K562 (cell line): ENCODE results near the gene INHBC. TPM values are rescaled to one million over a fixed set of nuclear protein-coding genes. Genes with fewer than 3 reads are reported as not detected.

Source experiments
- ATAC-seq: fragments of 200-7000 bp; cut with Tn5 transposase; 3 replicates; pipeline ENCODE4 v1.9.1; 2020; ENCODE audit warnings: moderate library complexity
- BruUV-seq: library from RNA; stranded (reverse); fragments of 400-500 nt; replicated peaks from 2 replicates; lab custom pipeline; 2021; lab: Mats Ljungman, UMichigan
- CTCF ChIA-PET: fragments of 300-600 bp; formaldehyde crosslinking; extraction: SDS; loops from one replicate; lab custom pipeline; 2021; ENCODE audit warnings: low intra/inter-chr PET ratio; lab: Yijun Ruan, JAX
- POLR2A ChIA-PET: fragments of 300-600, 350-650 bp; sonication (Branson Sonifier 250); formaldehyde crosslinking; extraction: SDS; loops from one replicate; lab custom pipeline; 2021; ENCODE audit warnings: antibody characterized with exemption, inconsistent platforms; lab: Yijun Ruan, JAX
- DNase-seq, 4 experiments: peaks; one replicate each; pipeline versions ENCODE4 v3.0.0 to v3.0.0-alpha.2; 2011 to 2018; ENCODE audit warnings: low spot score in 3 of 4, mixed read lengths in 3 of 4; ENCODE audit errors: extremely low read depth in 1 of 4
- FAIRE-seq: peaks from 2 replicates; lab custom pipeline; 2011; peaks lifted over from hg19 to GRCh38; lab: Jason Lieb, UNC
- H2AFZ ChIP-seq: 2 replicates; pipeline ENCODE4 v1.6.0; 2011; ENCODE audit warnings: low read depth, low read length, control low read depth, inconsistent platforms
- H3K27ac ChIP-seq: fragments of 200-600 bp; 3 replicates; pipeline ENCODE4 v1.8.0; 2011; ENCODE audit warnings: low read depth, mild to moderate bottlenecking, control low read depth, inconsistent platforms, low read length, moderate library complexity, mixed read lengths; ENCODE audit errors: extremely low read depth
- H3K27me3 ChIP-seq, 2 experiments: fragments of 300-600 bp in 1 of 2; 2 replicates in 1 of 2; 3 replicates in 1 of 2; pipeline versions ENCODE4 v1.6.0 to v1.8.0; 2011; ENCODE audit warnings: inconsistent platforms in 2 of 2, low read length in 2 of 2, mild to moderate bottlenecking in 1 of 2, mixed read lengths in 1 of 2, moderate library complexity in 1 of 2; ENCODE audit not compliant: control insufficient read depth in 2 of 2, insufficient read depth in 2 of 2
- H3K36me3 ChIP-seq: fragments of 300-600 bp; 3 replicates; pipeline ENCODE4 v1.8.0; 2011; ENCODE audit warnings: mild to moderate bottlenecking, low read length, inconsistent platforms; ENCODE audit not compliant: control insufficient read depth, insufficient read depth
- H3K4me1 ChIP-seq, 2 experiments: fragments of 200-600 bp in 1 of 2; replicated peaks in 1 of 2; 2 replicates in 1 of 2; 3 replicates in 1 of 2; pipeline versions ENCODE4 v1.5.1 to v1.8.0; 2011; ENCODE audit warnings: inconsistent platforms in 2 of 2, low read length in 2 of 2, mild to moderate bottlenecking in 1 of 2, mixed read lengths in 1 of 2, moderate library complexity in 1 of 2; ENCODE audit not compliant: control insufficient read depth in 2 of 2, insufficient read depth in 2 of 2
- H3K4me2 ChIP-seq: 2 replicates; pipeline ENCODE4 v1.6.1; 2011; ENCODE audit warnings: low read length, control low read depth, inconsistent platforms, mixed read lengths; ENCODE audit not compliant: insufficient read depth
- H3K4me3 ChIP-seq: fragments of 200-600 bp; sonication (generic), shearing (Covaris generic); 2 replicates; pipeline ENCODE4 v1.5.1; 2016; ENCODE audit warnings: control low read depth, inconsistent platforms
- H3K79me2 ChIP-seq: fragments of 200-600 bp; 3 replicates; pipeline ENCODE4 v1.8.0; 2011; ENCODE audit warnings: low read length, inconsistent platforms; ENCODE audit not compliant: control insufficient read depth, insufficient read depth
- H3K9ac ChIP-seq, 2 experiments: 2 replicates each; pipeline versions ENCODE4 v1.6.0 to v1.6.1; 2011; ENCODE audit warnings: low read depth in 2 of 2, low read length in 2 of 2, control low read depth in 1 of 2, inconsistent platforms in 1 of 2, mild to moderate bottlenecking in 1 of 2, mixed read lengths in 1 of 2; ENCODE audit not compliant: insufficient read depth in 1 of 2
- H3K9me1 ChIP-seq: one replicate; pipeline ENCODE4 v1.6.0; 2011; ENCODE audit warnings: inconsistent platforms, mild to moderate bottlenecking, low read length, moderate library complexity; ENCODE audit not compliant: control insufficient read depth, insufficient read depth
- H3K9me3 ChIP-seq: replicated peaks from 2 replicates; pipeline ENCODE4 v1.5.1; 2011; ENCODE audit warnings: low read depth, low read length, inconsistent platforms; ENCODE audit not compliant: control insufficient read depth, insufficient read depth
- H4K20me1 ChIP-seq: replicated peaks from 2 replicates; pipeline ENCODE4 v1.6.1; 2011; ENCODE audit warnings: low read length, inconsistent platforms, mixed read lengths; ENCODE audit not compliant: control insufficient read depth, insufficient read depth
- CBX8 ChIP-seq: fragments of 200-600 bp; sonication (generic); IDR thresholded peaks from 2 replicates; pipeline ENCODE4 v1.6.1; 2012; ENCODE audit warnings: borderline replicate concordance, mixed run types, low read depth, mild to moderate bottlenecking, moderate library complexity, mixed read lengths, low read length, control low read depth, inconsistent platforms; ENCODE audit not compliant: poor library complexity, severe bottlenecking; ENCODE audit errors: extremely low read depth
- DLX4 ChIP-seq: fragments of 250-450 bp; sonication (Bioruptor Pico); IDR thresholded peaks from 2 replicates; pipeline ENCODE4 v1.6.1; 2021; ENCODE audit warnings: mild to moderate bottlenecking
- ETV1 ChIP-seq: fragments of 450-650 bp; conservative IDR thresholded peaks from 2 replicates; pipeline ENCODE4 v1.6.1; 2016; ENCODE audit warnings: missing genetic modification characterization, control low read depth, low read depth, missing compliant biosample characterization
- GABPA ChIP-seq: fragments of 200-800 bp; sonication (Bioruptor generic); conservative IDR thresholded peaks from 2 replicates; pipeline ENCODE4 v1.6.1; 2016; ENCODE audit warnings: low read depth, missing genetic modification characterization, missing compliant biosample characterization
- LCOR ChIP-seq: sonication (generic); formaldehyde crosslinking; IDR thresholded peaks from 2 replicates; pipeline ENCODE4 v1.8.0; 2022; ENCODE audit warnings: mild to moderate bottlenecking, missing genetic modification reagents
- MEF2D ChIP-seq: conservative IDR thresholded peaks from 2 replicates; pipeline ENCODE4 v1.6.1; 2016; ENCODE audit warnings: low read depth, missing genetic modification characterization, missing compliant biosample characterization
- PRMT5 ChIP-seq: sonication (generic); formaldehyde crosslinking; IDR thresholded peaks from 2 replicates; pipeline ENCODE4 v1.5.0; 2020; ENCODE audit warnings: missing genetic modification reagents
- RBBP5 ChIP-seq: fragments of 200-600 bp; sonication (generic); IDR thresholded peaks from 2 replicates; pipeline ENCODE4 v1.6.1; 2012; ENCODE audit warnings: borderline replicate concordance, mild to moderate bottlenecking, low read length, control low read depth, inconsistent platforms; ENCODE audit not compliant: insufficient read depth, poor library complexity, severe bottlenecking
- TFE3 ChIP-seq: fragments of 450-650 bp; formaldehyde crosslinking; IDR thresholded peaks from 2 replicates; pipeline ENCODE4 v1.4.0; 2020; ENCODE audit warnings: mild to moderate bottlenecking, mixed read lengths
- in situ Hi-C: fragments of 300-500 bp; cut with MboI; formaldehyde crosslinking; loops from 4 replicates; pipeline ENCODE4 v1.15.0; 2018; ENCODE audit warnings: inconsistent platforms, mixed read lengths
- intact Hi-C: fragments of 100-400 bp; cut with micrococcal nuclease; formaldehyde crosslinking; loops from 2 replicates; pipeline ENCODE4 v1.14.2; 2022
- polyA plus RNA-seq, 8 experiments: library from polyadenylated mRNA; depleted of rRNA in 4 of 8; stranded (reverse) in 5 of 8; unstranded in 3 of 8; fragments of >200 nt; fragmentation: Nextera tagmentation in 2 of 8; fragmentation: Illumina TruSeq in 1 of 8; extraction: Ambion mirVana in 2 of 8; extraction: Trizol in 1 of 8; gene quantifications; 2 replicates each; pipeline versions ENCODE4 v1.2.1 to v1.2.3, GENCODE V29; 2011 to 2014; ENCODE audit warnings: inconsistent platforms in 1 of 8, missing spikeins in 1 of 8
- total RNA-seq, 7 experiments: library from RNA; depleted of rRNA in 6 of 7; stranded (reverse); fragments of >200 nt in 6 of 7; fragmentation: Illumina TruSeq in 2 of 7; extraction: Trizol in 2 of 7; gene quantifications; 2 replicates each; pipeline versions ENCODE4 v1.2.1 to v1.2.3, GENCODE V29; 2011 to 2021; ENCODE audit warnings: low replicate concordance in 1 of 7
- TF ChIP-seq, protein P1 (sequence below): fragments of 250-450 bp; sonication (Bioruptor Pico); IDR thresholded peaks from 2 replicates; pipeline ENCODE4 v1.5.0; 2021; ENCODE audit warnings: mild to moderate bottlenecking, borderline replicate concordance
- TF ChIP-seq, protein P2 (sequence below), 2 experiments: fragments of 450-650 bp; IDR thresholded peaks; 2 replicates each; pipeline ENCODE4 v1.6.1; 2016

INHBC gene
- total and polyA plus RNA-seq, 9 of the 15 experiments (the other 6 are each of a cell fraction or from before 2014, with no cell fraction given) = 0.07 to 0.24 (median 0.15) TPM; not detected in 4

GRCh38 chr12:57485695-57486094, 51.1 kb downstream of the INHBC start:
- H2AFZ ChIP-seq = no peak overlapping the region

More at GRCh38 chr12:57485695-57486094, 51.1 kb downstream of the INHBC start:
- no peak overlapping the region for H3K4me2 ChIP-seq
- no peak for FAIRE-seq
- H4K20me1 ChIP-seq = no peaks in the 10 kb centered on the region
- H3K9me3 ChIP-seq = no peaks in the 10 kb centered on the region
- no peak overlapping the region for H3K27ac ChIP-seq
- DNase-seq = no peak
- ATAC-seq = no peak
- H3K27me3 ChIP-seq = no peaks in the 10 kb centered on the region
- POLR2A ChIA-PET = interaction anchor here (1.0 to 1.3 kb wide), 3 partner anchors 16 to 147 kb away, joined by 3 to 4 read pairs (median 3); partner anchors contain the start of genes B4GALNT1 and DDIT3
- peaks cover 29% of the 10 kb centered on the region for H3K79me2 ChIP-seq
- in situ Hi-C loops = no loop called here
- peaks cover 7 to 15% of the 10 kb centered on the region in 2 experiments for H3K4me1 ChIP-seq
- BruUV-seq = no TSS peak
- TF ChIP-seq GABPA (tag) (no peak), TFE3 (CRISPR knock-in tag) (no peak), MEF2D (tag) (no peak), RBBP5 (no peak), CBX8 (no peak), LCOR (CRISPR knock-in tag) (no peak), ETV1 (tag) (no peak), DLX4 (no peak), PRMT5 (CRISPR knock-in tag) (no peak)
- TF ChIP-seq, protein P1, sequence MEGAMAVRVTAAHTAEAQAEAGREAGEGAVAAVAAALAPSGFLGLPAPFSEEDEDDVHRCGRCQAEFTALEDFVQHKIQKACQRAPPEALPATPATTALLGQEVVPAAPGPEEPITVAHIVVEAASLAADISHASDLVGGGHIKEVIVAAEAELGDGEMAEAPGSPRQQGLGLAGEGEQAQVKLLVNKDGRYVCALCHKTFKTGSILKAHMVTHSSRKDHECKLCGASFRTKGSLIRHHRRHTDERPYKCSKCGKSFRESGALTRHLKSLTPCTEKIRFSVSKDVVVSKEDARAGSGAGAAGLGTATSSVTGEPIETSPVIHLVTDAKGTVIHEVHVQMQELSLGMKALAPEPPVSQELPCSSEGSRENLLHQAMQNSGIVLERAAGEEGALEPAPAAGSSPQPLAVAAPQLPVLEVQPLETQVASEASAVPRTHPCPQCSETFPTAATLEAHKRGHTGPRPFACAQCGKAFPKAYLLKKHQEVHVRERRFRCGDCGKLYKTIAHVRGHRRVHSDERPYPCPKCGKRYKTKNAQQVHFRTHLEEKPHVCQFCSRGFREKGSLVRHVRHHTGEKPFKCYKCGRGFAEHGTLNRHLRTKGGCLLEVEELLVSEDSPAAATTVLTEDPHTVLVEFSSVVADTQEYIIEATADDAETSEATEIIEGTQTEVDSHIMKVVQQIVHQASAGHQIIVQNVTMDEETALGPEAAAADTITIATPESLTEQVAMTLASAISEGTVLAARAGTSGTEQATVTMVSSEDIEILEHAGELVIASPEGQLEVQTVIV (CRISPR knock-in tag) = no peak
- TF ChIP-seq, protein P2, sequence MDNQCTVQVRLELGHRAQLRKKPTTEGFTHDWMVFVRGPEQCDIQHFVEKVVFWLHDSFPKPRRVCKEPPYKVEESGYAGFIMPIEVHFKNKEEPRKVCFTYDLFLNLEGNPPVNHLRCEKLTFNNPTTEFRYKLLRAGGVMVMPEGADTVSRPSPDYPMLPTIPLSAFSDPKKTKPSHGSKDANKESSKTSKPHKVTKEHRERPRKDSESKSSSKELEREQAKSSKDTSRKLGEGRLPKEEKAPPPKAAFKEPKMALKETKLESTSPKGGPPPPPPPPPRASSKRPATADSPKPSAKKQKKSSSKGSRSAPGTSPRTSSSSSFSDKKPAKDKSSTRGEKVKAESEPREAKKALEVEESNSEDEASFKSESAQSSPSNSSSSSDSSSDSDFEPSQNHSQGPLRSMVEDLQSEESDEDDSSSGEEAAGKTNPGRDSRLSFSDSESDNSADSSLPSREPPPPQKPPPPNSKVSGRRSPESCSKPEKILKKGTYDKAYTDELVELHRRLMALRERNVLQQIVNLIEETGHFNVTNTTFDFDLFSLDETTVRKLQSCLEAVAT (IDR thresholded peaks at IDR 0.05) = no peak
- TF ChIP-seq, all 486 proteins: peak for 0
- no peak overlapping the region for H3K4me3 ChIP-seq
- CTCF ChIA-PET = no interaction called here
- H3K9ac ChIP-seq = no peak overlapping the region
- H3K36me3 ChIP-seq = peaks cover 23% of the 10 kb centered on the region
- H3K9me1 ChIP-seq = peaks cover 3% of the 10 kb centered on the region
- intact Hi-C loops = loop anchor here (2.0 to 5.0 kb wide), 2 partner anchors 27 to 37 kb away; partner anchors contain the start of genes DDIT3, GLI1 and MBD6
